Measurements from ENCODE around the gene RNF213.

RNF213 gene

DNA sequence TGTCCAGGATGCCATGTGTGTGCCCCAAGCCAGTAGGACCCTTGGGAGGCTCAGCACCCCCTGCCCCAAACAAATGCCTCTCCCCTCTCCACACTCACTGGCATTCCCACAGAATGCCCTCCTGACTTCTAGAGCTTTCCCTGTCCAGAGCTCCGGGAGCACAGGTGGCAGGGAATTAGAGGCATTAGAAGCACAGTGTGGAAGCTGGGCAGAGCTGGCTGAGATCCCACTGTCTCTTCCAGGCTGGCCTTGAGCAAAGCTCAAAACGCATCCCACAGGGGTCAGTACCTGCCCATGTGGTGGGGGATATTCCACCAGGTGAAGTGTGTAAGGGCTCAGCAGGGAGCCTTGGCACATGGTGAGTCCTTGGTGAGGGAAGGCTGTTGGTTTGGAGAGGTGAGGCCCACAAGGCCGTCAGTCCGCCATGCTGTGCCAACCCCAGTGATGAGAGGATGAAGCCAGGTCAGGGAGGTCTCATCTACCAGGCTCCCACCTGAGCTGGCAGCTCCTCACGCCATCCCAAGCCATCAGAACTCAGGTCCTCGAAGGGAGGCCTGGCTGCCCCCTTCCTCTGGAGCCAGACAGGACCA, 172.4 kb downstream of the RNF213 start:
- TF ChIP-seq, protein P1, sequence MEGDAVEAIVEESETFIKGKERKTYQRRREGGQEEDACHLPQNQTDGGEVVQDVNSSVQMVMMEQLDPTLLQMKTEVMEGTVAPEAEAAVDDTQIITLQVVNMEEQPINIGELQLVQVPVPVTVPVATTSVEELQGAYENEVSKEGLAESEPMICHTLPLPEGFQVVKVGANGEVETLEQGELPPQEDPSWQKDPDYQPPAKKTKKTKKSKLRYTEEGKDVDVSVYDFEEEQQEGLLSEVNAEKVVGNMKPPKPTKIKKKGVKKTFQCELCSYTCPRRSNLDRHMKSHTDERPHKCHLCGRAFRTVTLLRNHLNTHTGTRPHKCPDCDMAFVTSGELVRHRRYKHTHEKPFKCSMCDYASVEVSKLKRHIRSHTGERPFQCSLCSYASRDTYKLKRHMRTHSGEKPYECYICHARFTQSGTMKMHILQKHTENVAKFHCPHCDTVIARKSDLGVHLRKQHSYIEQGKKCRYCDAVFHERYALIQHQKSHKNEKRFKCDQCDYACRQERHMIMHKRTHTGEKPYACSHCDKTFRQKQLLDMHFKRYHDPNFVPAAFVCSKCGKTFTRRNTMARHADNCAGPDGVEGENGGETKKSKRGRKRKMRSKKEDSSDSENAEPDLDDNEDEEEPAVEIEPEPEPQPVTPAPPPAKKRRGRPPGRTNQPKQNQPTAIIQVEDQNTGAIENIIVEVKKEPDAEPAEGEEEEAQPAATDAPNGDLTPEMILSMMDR (conservative IDR thresholded peaks at IDR 0.05): no peak
- H3K27ac ChIP-seq: no peak overlapping the region

DNA sequence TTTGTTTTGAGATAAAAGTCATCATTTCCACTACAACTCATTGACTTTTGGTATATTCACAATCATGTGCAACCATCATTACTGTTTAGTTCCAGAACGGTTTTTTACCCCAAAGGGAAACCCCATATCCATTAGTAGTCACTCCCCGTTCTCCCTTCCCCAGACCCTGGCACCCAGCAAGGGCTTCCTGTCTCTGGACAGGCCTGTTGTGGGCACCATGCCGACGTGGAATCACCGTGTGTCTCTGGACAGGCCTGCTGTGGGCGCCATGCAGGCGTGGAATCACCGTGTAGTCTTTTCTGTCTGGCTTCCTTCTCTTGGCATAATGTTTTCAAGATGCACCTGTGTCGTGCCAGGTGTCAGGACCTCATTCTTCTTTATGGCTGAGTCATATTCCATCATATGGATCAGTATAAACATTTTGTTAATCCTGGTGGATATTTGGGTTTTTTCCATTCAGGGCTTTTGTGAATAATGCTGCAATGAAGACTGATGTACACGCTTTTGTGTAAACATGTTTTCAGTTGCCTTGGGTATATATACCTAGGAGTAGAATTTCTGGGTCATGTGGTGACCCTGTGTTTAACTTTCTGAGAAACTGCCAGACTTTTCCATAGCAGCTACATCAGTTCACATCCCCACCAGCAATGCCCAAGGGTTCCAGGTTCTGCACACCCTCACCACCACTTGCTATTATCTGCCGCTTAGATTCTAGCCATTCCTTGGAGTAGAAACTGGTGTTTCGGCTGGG, 173.4 kb downstream of the RNF213 start:
- H3K27ac ChIP-seq: no peak overlapping the region
- TF ChIP-seq, protein P1 (conservative IDR thresholded peaks at IDR 0.05): no peak

DNA sequence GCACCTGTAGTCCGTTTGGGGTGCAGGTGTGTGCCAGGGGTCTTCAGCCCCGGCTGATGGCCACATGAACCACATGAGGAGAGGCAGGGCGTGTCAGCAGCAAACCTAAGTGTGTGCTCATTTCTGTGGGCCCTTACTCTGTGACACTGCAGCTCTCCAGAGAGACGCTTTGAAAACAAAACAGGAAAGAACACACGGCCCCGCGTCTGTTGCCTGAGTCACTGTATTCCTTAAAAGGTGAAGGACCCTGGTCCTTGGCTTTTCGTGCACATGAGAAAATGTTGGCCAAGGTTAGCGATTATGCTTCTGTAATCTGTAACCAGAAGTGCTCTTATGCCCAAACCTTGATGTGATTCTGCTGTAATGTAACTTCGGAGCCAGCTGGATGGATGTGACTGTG, 176.9 kb downstream of the RNF213 start:
- TF ChIP-seq, protein P1 (conservative IDR thresholded peaks at IDR 0.05): no peak
- no peak overlapping the region for H3K27ac ChIP-seq

DNA sequence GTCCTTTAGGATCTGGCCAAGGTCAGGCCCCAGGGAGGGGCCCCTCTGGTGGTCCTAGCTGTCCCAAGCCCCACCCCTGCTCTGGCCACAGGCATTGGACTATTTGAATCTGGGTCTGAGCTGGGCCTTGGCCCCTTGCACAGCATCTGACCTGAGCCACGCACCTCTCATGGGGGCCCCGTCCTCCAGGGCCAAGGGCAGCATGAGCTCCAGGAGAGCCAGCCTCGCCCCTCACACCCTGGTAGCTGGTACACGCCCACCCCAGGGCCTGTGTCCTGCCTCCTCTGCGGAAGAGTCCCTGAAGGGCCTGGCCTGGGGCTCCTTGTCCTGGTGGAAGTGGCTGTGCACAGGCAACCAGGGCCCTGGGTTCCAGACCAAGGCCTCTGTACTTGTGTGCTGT, 178.2 kb downstream of the RNF213 start:
- TF ChIP-seq, protein P1 (conservative IDR thresholded peaks at IDR 0.05): no peak
- H3K27ac ChIP-seq: no peak overlapping the region

DNA sequence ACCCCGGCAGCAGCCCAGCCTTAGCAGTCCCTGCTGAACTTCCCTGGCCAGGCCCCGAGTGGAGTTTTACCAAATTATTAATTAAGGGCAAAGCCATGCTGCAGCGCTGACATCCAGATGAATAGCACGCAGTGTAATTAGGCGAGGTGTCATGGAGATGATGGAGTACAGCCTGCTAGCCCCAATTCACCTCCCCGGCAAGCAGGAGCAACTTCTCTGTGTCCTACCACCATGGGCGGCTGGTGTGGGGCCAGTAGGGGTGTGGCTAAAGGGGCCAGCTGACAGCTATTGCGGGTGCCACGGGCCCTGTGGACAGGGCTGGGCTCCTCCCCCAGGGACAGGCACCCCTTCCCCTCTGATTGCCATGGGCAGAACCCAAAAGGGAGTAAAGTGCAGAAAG, 178.8 kb downstream of the RNF213 start:
- no peak overlapping the region for H3K27ac ChIP-seq
- TF ChIP-seq, protein P1 (conservative IDR thresholded peaks at IDR 0.05): no peak

DNA sequence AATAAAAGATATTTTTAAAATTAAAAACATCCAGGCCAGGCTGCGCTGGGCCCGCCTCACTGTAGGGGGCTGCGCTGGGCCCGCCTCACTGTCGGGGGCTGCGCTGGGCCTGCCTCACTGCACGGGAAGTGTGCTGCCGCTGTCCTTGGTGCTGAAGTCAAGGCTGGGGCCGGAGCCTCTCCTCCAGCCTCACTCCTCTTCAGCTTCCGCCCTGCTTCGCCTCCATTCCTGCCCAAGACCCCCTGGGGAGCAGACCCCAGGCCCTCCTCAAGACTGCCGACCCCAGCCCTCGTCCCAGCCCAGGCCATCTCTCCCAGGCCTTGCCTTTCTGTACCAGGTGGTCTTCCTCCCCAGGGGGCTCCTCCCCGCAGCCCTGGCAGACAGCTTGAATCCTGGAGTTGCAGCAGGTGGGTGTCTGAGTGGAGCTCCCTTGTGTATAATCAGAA, 180.5 kb downstream of the RNF213 start:
- H3K27ac ChIP-seq: no peak overlapping the region
- TF ChIP-seq, protein P1 (conservative IDR thresholded peaks at IDR 0.05): no peak

DNA sequence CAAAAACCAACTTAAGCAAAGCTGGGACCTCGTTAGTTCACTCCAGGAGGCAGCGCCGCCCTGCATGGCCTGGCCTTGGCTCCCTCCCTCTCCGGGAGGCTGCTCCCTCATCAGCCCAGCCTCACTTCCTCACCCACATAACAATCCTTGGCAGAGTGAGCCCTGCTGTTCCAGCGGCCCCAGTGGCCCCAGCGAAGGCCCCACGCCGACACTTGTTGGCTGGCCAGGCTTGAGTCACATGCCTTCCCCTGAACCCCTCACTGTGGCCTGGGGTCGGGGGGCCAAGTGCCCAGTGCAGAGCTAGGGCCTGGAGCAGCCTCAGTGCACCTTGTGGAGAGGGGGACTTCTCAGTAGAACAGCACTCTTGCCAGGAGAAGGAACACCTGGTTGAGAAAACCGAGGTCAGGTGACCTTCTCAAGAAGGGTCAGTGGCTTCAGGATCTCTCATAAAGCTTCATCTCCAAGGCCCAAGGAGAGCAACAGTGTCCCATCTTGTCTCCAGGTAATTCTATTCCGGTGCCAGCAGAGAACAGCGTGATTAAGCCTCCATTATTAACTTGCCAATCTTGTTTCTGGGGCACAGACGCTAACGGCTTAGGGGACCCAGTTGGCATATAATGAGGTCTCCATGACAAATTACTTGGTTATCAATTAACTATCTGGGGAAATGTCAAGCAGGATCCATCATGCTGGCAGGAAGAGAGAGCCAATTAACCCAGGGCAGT, 181.1 kb downstream of the RNF213 start:
- TF ChIP-seq, protein P1 (conservative IDR thresholded peaks at IDR 0.05): no peak
- no peak overlapping the region for H3K27ac ChIP-seq

Measured in VCaP (cell line).